Measurements from ENCODE around the gene ZNF500.

DNA sequence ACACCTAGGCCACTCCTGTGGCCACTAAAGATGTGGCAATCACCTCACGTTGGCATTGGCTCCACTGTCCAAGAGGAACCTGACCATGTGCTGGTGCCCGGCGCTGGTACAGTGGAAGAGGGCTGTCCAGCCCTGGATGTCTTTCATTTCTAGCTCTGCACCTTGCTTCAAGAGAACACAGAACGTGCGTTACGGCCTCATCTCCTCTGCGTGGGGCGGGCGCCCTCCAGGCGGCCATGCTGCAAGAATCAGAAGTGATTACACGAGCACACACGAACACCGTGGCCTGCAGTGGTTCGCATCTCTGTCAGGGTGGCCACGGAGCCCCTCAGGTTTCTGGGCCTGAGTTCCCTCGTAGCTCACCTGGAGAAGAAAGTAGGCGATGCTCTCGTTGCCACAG lies 40.3 kb downstream of the ZNF500 start:
- TF ChIP-seq GATA3 (IDR thresholded peaks at IDR 0.05; ENCODE audit: low read depth, low read length) (no peak), GATA2 (IDR thresholded peaks at IDR 0.05; ENCODE audit: low read depth, low read length) (no peak)
